MM.1S (cell line): ENCODE data around the gene POLR1A.
A peak's percentile ranks its signal among the peaks of the same experiment; 100 is the strongest.

ENCODE experiments used
- DNase-seq: peaks from one replicate; pipeline ENCODE4 v3.0.0-alpha.2; 2015
- H2AFZ ChIP-seq: fragments of 300-600 bp; sonication (generic); 2 replicates; pipeline ENCODE4 v1.6.0; 2016; ENCODE audit warnings: antibody characterized with exemption, low read length
- H3F3A ChIP-seq: fragments of 300-600 bp; sonication (generic); 2 replicates; pipeline ENCODE4 v1.6.1; 2016; ENCODE audit warnings: mild to moderate bottlenecking, antibody characterized with exemption, low read length, moderate library complexity, mixed read lengths; ENCODE audit not compliant: insufficient read depth
- H3K27ac ChIP-seq: fragments of 300-600 bp; sonication (generic); 2 replicates; pipeline ENCODE4 v1.5.1; 2016; ENCODE audit warnings: mild to moderate bottlenecking, low read length
- H3K27me3 ChIP-seq: fragments of 300-600 bp; sonication (generic); replicated peaks from 2 replicates; pipeline ENCODE4 v1.6.0; 2016; ENCODE audit warnings: low read length; ENCODE audit not compliant: insufficient read depth
- H3K36me3 ChIP-seq: fragments of 300-600 bp; sonication (generic); replicated peaks from 2 replicates; pipeline ENCODE4 v1.6.1; 2016; ENCODE audit warnings: mild to moderate bottlenecking, low read length, mixed read lengths; ENCODE audit not compliant: insufficient read depth
- H3K4me1 ChIP-seq: fragments of 300-600 bp; sonication (generic); 2 replicates; pipeline ENCODE4 v1.6.1; 2016; ENCODE audit warnings: low read length, mixed read lengths
- H3K4me2 ChIP-seq: fragments of 300-600 bp; sonication (generic); 2 replicates; pipeline ENCODE4 v1.6.0; 2016; ENCODE audit warnings: low read depth, low read length
- H3K4me3 ChIP-seq: fragments of 300-600 bp; sonication (generic); 2 replicates; pipeline ENCODE4 v1.5.1; 2016; ENCODE audit warnings: low read length, mixed read lengths
- H3K79me2 ChIP-seq: fragments of 300-600 bp; sonication (generic); 2 replicates; pipeline ENCODE4 v1.6.1; 2016; ENCODE audit warnings: mixed run types, low read length, mixed read lengths
- H3K9ac ChIP-seq: fragments of 300-600 bp; sonication (generic); 2 replicates; pipeline ENCODE4 v1.6.1; 2016; ENCODE audit warnings: low read length, mixed read lengths
- H3K9me2 ChIP-seq: fragments of 300-600 bp; sonication (generic); replicated peaks from 2 replicates; pipeline ENCODE4 v1.6.1; 2016; ENCODE audit warnings: mild to moderate bottlenecking, low read length, mixed read lengths; ENCODE audit not compliant: insufficient read depth
- H3K9me3 ChIP-seq: fragments of 300-600 bp; sonication (generic); replicated peaks from 2 replicates; pipeline ENCODE4 v1.6.1; 2016; ENCODE audit warnings: mild to moderate bottlenecking, low read length, mixed read lengths; ENCODE audit not compliant: insufficient read depth
- H4K20me1 ChIP-seq: fragments of 300-600 bp; sonication (generic); 2 replicates; pipeline ENCODE4 v1.6.1; 2016; ENCODE audit warnings: mild to moderate bottlenecking, low read length, moderate library complexity, mixed read lengths; ENCODE audit not compliant: insufficient read depth
- EZH2 ChIP-seq: fragments of 300-600 bp; sonication (generic); optimal IDR thresholded peaks from 2 replicates; pipeline ENCODE3; 2017; ENCODE audit warnings: low read depth, mild to moderate bottlenecking, antibody characterized with exemption, low read length, mixed read lengths
- EZH2phosphoT487 ChIP-seq: fragments of 300-600 bp; sonication (generic); IDR thresholded peaks from 2 replicates; pipeline ENCODE4 v1.6.1; 2018; ENCODE audit warnings: antibody characterized with exemption, low read length
- TF ChIP-seq, protein P1 (sequence below): fragments of 300-600 bp; sonication (generic); IDR thresholded peaks from 2 replicates; pipeline ENCODE4 v1.5.1; 2016; ENCODE audit warnings: antibody characterized with exemption, low read length, mixed read lengths

The POLR1A gene

DNA sequence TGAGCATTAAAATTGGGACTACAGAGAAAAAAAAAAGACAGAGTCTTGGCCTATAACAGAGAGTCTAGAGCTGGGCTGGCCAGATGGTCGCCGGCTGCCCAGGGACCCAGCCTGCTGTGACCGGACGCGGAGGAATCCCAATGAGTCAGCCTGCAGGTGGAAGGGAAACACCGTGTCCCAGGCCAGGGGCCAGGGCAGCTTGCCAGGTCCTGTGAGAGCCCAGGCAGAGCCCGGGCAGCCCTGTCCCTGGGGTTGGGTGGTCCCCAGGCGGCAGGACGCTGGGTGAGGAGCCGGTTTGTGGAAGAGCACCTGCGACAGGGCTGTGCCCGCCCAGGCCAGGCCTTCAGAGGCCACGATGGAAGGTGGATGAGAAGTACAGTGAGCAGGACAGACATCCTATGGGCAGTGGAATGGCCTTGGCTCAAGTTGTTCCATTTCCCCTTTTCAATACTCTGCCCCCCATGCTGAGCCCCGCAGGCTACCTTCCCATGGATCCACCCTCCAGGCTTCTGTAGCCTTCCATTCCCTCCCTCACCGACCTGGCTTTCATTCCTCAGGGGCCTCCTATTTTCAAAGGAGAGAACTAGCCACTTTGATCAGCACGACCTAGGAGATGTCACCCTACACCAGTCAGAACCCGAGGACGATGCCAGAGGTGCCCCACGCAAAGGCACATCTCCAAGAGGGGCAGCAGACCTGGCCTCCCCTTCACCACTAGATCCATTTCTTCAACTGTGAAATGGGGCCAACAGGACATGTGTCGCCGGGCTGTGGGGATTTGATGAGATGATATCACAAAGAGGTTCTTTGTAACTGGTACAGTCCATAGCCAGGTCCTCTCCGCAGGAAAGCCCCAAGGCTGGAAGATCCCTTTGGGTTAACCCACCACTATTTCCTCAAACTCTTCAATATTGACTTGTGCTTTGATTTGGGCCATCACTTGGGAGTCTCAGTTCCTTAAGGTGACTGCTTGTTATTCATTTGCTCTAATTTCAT is 87.5 kb downstream of the POLR1A start:
- no peaks in the 10 kb centered on the region for H3K9me2 ChIP-seq
- H3K27ac ChIP-seq, result no peak overlapping the region
- no peaks in the 10 kb centered on the region for H3K79me2 ChIP-seq
- TF ChIP-seq EZH2phosphoT487 (no peak), EZH2 (no peak)
- TF ChIP-seq, protein P1, sequence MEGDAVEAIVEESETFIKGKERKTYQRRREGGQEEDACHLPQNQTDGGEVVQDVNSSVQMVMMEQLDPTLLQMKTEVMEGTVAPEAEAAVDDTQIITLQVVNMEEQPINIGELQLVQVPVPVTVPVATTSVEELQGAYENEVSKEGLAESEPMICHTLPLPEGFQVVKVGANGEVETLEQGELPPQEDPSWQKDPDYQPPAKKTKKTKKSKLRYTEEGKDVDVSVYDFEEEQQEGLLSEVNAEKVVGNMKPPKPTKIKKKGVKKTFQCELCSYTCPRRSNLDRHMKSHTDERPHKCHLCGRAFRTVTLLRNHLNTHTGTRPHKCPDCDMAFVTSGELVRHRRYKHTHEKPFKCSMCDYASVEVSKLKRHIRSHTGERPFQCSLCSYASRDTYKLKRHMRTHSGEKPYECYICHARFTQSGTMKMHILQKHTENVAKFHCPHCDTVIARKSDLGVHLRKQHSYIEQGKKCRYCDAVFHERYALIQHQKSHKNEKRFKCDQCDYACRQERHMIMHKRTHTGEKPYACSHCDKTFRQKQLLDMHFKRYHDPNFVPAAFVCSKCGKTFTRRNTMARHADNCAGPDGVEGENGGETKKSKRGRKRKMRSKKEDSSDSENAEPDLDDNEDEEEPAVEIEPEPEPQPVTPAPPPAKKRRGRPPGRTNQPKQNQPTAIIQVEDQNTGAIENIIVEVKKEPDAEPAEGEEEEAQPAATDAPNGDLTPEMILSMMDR, result no peak
- H3K27me3 ChIP-seq, result no peaks in the 10 kb centered on the region
- H3K4me2 ChIP-seq, result no peak overlapping the region
- H4K20me1 ChIP-seq, result no peaks in the 10 kb centered on the region
- no peaks in the 10 kb centered on the region for H3F3A ChIP-seq
- no peak overlapping the region for H2AFZ ChIP-seq
- no peak for DNase-seq
- H3K9ac ChIP-seq, result no peak overlapping the region
- H3K36me3 ChIP-seq, result no peaks in the 10 kb centered on the region
- H3K4me3 ChIP-seq, result no peak overlapping the region
- H3K9me3 ChIP-seq, result no peaks in the 10 kb centered on the region
- peaks cover 8% of the 10 kb centered on the region; the same call in 1 of the 2 replicates for H3K4me1 ChIP-seq

DNA sequence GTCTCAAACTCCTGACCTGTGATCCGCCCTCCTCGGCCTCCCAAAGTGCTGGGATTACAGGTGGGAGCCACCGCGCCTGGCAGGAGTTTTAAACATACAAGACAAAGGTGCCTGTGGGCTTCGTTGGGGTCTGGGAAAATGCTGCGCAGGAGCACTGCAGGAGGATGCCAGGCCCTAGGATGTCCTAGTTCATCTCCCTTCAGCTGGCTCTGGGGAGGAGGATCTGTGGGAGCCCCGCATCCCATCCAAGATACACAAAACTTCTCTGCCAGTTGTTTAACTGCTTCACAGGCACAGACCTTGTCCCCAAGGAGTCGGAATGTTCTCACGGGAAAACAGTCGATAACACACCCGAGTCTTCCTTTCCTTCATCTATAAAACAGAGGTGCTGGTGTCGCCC is 89.1 kb downstream of the POLR1A start:
- Histone ChIP-seq H3K9me3 (no peaks in the 10 kb centered on the region), H2AFZ (0 out of 2 replicates have a peak overlapping the region, but pooled peaks have one; percentile 39), H3K9ac (no peak overlapping the region), H4K20me1 (no peaks in the 10 kb centered on the region), H3K4me1 (peaks cover 8% of the 10 kb centered on the region; the same call in 1 of the 2 replicates), H3K36me3 (no peaks in the 10 kb centered on the region), H3K9me2 (no peaks in the 10 kb centered on the region), H3K4me3 (no peak overlapping the region), H3F3A (no peaks in the 10 kb centered on the region), H3K27me3 (no peaks in the 10 kb centered on the region), H3K27ac (no peak overlapping the region), H3K4me2 (no peak overlapping the region), H3K79me2 (no peaks in the 10 kb centered on the region)
- DNase-seq, result no peak
- TF ChIP-seq EZH2, result no peak
- TF ChIP-seq EZH2phosphoT487, result no peak
- TF ChIP-seq, protein P1, result no peak

DNA sequence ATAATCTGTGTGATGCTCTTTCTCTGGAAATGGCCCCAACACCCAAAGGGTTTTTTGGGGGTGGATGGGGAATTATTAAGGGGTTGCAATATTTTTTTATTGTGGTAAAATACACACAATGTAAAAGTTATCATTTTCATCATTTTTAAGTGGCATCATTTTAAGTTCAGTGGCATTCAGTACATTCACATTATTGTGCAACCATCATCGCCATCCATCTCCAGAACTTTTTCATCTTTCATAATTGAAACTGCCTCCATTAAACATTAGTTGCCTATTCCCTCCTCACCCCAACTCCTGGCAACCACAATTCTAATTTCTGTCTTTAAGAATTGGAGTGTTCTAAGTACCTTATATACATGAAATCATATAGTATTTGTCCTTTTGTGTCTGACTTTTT is 90.0 kb downstream of the POLR1A start:
- no peaks in the 10 kb centered on the region for H3K9me2 ChIP-seq
- H3K4me1 ChIP-seq, result peaks cover 8% of the 10 kb centered on the region; the same call in 1 of the 2 replicates
- no peak overlapping the region for H3K4me3 ChIP-seq
- H3K79me2 ChIP-seq, result no peaks in the 10 kb centered on the region
- H3K27me3 ChIP-seq, result no peaks in the 10 kb centered on the region
- TF ChIP-seq, protein P1, result no peak
- TF ChIP-seq EZH2phosphoT487 (no peak), EZH2 (no peak)
- no peak overlapping the region for H2AFZ ChIP-seq
- H4K20me1 ChIP-seq, result no peaks in the 10 kb centered on the region
- DNase-seq, result no peak
- H3K9ac ChIP-seq, result no peak overlapping the region
- no peaks in the 10 kb centered on the region for H3F3A ChIP-seq
- H3K9me3 ChIP-seq, result no peaks in the 10 kb centered on the region
- no peak overlapping the region for H3K27ac ChIP-seq
- H3K36me3 ChIP-seq, result no peaks in the 10 kb centered on the region
- H3K4me2 ChIP-seq, result no peak overlapping the region
